Natural killer cell (primary cell): ENCODE data around the gene MPDU1. TPM values are rescaled to one million over a fixed set of nuclear protein-coding genes. Genes with fewer than 3 reads are reported as not detected.

ENCODE experiments used
- ATAC-seq, 3 donors: fragments of 150-1000 bp in 2 of 3; fragments of 200-7000 bp in 1 of 3; cut with Tn5 transposase; 1 replicate in 1 of 3; 2 replicates in 2 of 3; pipeline ENCODE4 v1.10.0; 2021; ENCODE audit warnings: mild to moderate bottlenecking in 2 of 3, moderate library complexity in 2 of 3
- DNase-seq, 2 donors: peaks; one replicate each; pipeline versions ENCODE4 v3.0.0 to v3.0.0-alpha.2; 2013 to 2021; ENCODE audit warnings: mixed read lengths in 1 of 2
- H3K27ac ChIP-seq: one replicate; pipeline ENCODE4 v1.5.1; 2013; ENCODE audit warnings: mild to moderate bottlenecking, low read length
- H3K27me3 ChIP-seq: one replicate; pipeline ENCODE4 v1.6.1; 2013; ENCODE audit warnings: low read length; ENCODE audit not compliant: control insufficient read depth, insufficient read depth
- H3K36me3 ChIP-seq: one replicate; pipeline ENCODE4 v1.6.1; 2013; ENCODE audit warnings: low read length; ENCODE audit not compliant: control insufficient read depth, insufficient read depth
- H3K4me1 ChIP-seq: one replicate; pipeline ENCODE4 v1.6.1; 2013; ENCODE audit warnings: low read length; ENCODE audit not compliant: control insufficient read depth, insufficient read depth
- H3K4me3 ChIP-seq: one replicate; pipeline ENCODE4 v1.5.1; 2013; ENCODE audit warnings: low read length
- H3K9me3 ChIP-seq: one replicate; pipeline ENCODE4 v1.6.1; 2013; ENCODE audit warnings: low read length; ENCODE audit not compliant: control insufficient read depth, insufficient read depth
- H3K27ac Mint-ChIP-seq, 2 donors: one replicate each; pipeline ENCODE4 v1.8.0; 2022; ENCODE audit warnings: mild to moderate bottlenecking in 2 of 2, mixed read lengths in 2 of 2, moderate library complexity in 1 of 2
- H3K27me3 Mint-ChIP-seq, 2 donors: one replicate each; pipeline ENCODE4 v1.8.0; 2022; ENCODE audit warnings: low read depth in 2 of 2, mixed read lengths in 2 of 2
- H3K36me3 Mint-ChIP-seq: one replicate; pipeline ENCODE4 v1.8.0; 2022; ENCODE audit warnings: mixed read lengths
- H3K4me1 Mint-ChIP-seq, 2 donors: one replicate each; pipeline ENCODE4 v1.8.0; 2022; ENCODE audit warnings: mixed read lengths in 2 of 2
- H3K4me3 Mint-ChIP-seq: one replicate; pipeline ENCODE4 v1.8.0; 2022; ENCODE audit warnings: mild to moderate bottlenecking, moderate library complexity, mixed read lengths
- H3K9me3 Mint-ChIP-seq, 2 donors: one replicate each; pipeline ENCODE4 v1.8.0; 2022; ENCODE audit warnings: mixed read lengths in 2 of 2
- WGBS: methylation state at CpG from one replicate; pipeline ENCODE4 v1.1.7; 2013; ENCODE audit warnings: missing lambda C conversion rate; ENCODE audit not compliant: insufficient coverage; 5-methylcytosine and 5-hydroxymethylcytosine counted together
- intact Hi-C: fragments of 100-400 bp; cut with micrococcal nuclease; formaldehyde crosslinking; loops from one replicate; pipeline ENCODE4 v1.14.2; 2022
- total RNA-seq, 4 donors: library from RNA; stranded (reverse); fragments of 120-200 nt in 1 of 4; gene quantifications; one replicate each; pipeline versions ENCODE4 v1.2.3 to v1.2.4, GENCODE V29; 2013 to 2022
- TF ChIP-seq, protein P1 (sequence below): fragments of 200-600 bp; IDR thresholded peaks from one replicate; pipeline ENCODE4 v1.8.0; 2022; ENCODE audit warnings: antibody characterized with exemption

Gene MPDU1
- total RNA-seq, 3 donors from 2014 or later (not counting 1 experiment from before 2014, with no cell fraction given), result 26.3 to 29.2 (median 27.1) TPM

- peak; percentile 79 to 93 (median 80) for ATAC-seq
- Mint-ChIP-seq H3K27me3 (no peaks in the 10 kb centered on the region), H3K4me3 (peak overlapping the region; percentile 99), H3K9me3 (no peaks in the 10 kb centered on the region), H3K36me3 (peaks cover 15% of the 10 kb centered on the region), H3K27ac (peak overlapping the region; percentile 98 to 100), H3K4me1 (peaks cover 43 to 47% of the 10 kb centered on the region in 2 donors)
- TF ChIP-seq, protein P1, sequence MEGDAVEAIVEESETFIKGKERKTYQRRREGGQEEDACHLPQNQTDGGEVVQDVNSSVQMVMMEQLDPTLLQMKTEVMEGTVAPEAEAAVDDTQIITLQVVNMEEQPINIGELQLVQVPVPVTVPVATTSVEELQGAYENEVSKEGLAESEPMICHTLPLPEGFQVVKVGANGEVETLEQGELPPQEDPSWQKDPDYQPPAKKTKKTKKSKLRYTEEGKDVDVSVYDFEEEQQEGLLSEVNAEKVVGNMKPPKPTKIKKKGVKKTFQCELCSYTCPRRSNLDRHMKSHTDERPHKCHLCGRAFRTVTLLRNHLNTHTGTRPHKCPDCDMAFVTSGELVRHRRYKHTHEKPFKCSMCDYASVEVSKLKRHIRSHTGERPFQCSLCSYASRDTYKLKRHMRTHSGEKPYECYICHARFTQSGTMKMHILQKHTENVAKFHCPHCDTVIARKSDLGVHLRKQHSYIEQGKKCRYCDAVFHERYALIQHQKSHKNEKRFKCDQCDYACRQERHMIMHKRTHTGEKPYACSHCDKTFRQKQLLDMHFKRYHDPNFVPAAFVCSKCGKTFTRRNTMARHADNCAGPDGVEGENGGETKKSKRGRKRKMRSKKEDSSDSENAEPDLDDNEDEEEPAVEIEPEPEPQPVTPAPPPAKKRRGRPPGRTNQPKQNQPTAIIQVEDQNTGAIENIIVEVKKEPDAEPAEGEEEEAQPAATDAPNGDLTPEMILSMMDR, result no peak
- WGBS, result under 1% methylated on average over 73 of the region's 73 CpGs
- DNase-seq, result peak; percentile 99 to 100
- Histone ChIP-seq H3K9me3 (no peaks in the 10 kb centered on the region), H3K27me3 (no peaks in the 10 kb centered on the region), H3K36me3 (peaks cover 48% of the 10 kb centered on the region), H3K27ac (peak overlapping the region; percentile 96), H3K4me3 (peak overlapping the region; percentile 93), H3K4me1 (peaks cover 30% of the 10 kb centered on the region)
- intact Hi-C loops, result loop anchor here (1.0 to 5.0 kb wide), 7 partner anchors 11 to 270 kb away; partner anchors contain the start of genes EIF5A, FXR2, MPDU1 and POLR2A
These were observed 10.9 kb upstream of the MPDU1 start for GRCh38 chr17:7572588-7573323.

- DNase-seq (peak; percentile 91 to 97), ATAC-seq (peak; percentile 51 to 70 (median 53))
- Mint-ChIP-seq H3K27ac (peak overlapping the region; percentile 98 to 100), H3K4me3 (peak overlapping the region; percentile 99), H3K36me3 (peaks cover 15% of the 10 kb centered on the region), H3K4me1 (peaks cover 43 to 47% of the 10 kb centered on the region in 2 donors), H3K9me3 (no peaks in the 10 kb centered on the region), H3K27me3 (no peaks in the 10 kb centered on the region)
- intact Hi-C loops, result loop anchor here (1.0 to 5.0 kb wide), 6 partner anchors 10 to 269 kb away; partner anchors contain the start of genes EIF5A, FXR2, MPDU1 and POLR2A
- Histone ChIP-seq H3K36me3 (peaks cover 55% of the 10 kb centered on the region), H3K27me3 (no peaks in the 10 kb centered on the region), H3K4me3 (peak overlapping the region; percentile 93), H3K4me1 (peaks cover 36% of the 10 kb centered on the region), H3K9me3 (no peaks in the 10 kb centered on the region), H3K27ac (peak overlapping the region; percentile 96)
- TF ChIP-seq, protein P1, result no peak
- under 1% methylated on average over 71 of the region's 71 CpGs for WGBS
These were observed 10.2 kb upstream of the MPDU1 start for GRCh38 chr17:7573324-7574080.

DNA sequence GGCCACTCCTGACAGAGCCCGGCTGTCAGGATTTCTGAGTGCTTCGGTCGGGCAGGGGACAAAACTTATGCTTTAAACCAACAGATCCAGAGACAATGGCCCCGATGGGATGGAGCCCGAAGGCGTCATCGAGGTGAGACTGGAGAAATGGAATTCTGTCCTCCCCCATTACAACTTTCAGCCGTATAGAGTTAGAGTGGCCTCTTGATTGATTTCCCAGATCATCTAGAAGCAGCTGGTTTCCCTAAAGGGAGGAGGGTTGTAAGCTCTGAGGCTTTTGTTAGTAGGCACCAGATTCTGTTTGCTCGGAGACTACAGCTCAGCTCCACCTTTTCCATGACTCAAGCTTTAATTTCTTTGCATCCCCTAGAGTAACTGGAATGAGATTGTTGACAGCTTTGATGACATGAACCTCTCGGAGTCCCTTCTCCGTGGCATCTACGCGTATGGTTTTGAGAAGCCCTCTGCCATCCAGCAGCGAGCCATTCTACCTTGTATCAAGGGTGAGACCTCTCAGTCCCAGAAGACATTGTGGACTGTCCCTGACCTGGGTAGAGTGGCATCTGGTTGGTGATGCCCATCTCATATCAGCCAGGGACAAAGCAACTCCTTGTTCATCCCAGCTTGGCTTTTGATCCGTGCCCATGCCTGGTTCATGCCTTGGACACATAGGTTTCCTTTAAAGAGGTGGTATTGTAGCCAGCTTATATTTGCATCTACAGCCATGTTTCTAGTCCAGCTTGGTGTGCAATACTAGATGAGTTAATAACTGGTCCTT, 9.3 kb upstream of the MPDU1 start:
- Mint-ChIP-seq H3K9me3 (no peaks in the 10 kb centered on the region), H3K36me3 (peaks cover 15% of the 10 kb centered on the region), H3K27ac (peak overlapping the region; percentile 98 to 100), H3K4me1 (peaks cover 48 to 55% of the 10 kb centered on the region in 2 donors), H3K27me3 (no peaks in the 10 kb centered on the region), H3K4me3 (peak overlapping the region; percentile 99)
- TF ChIP-seq, protein P1, result no peak
- no peaks in the 10 kb centered on the region for H3K27me3 ChIP-seq
- intact Hi-C loops, result loop anchor here (5.0 kb wide), 1 partner anchor 268 kb away; no protein-coding TSS in a partner anchor
- peak in 1 of 2 donors; percentile 29 for DNase-seq
- 40% methylated on average over 14 of the region's 15 CpGs for WGBS
- no peak for ATAC-seq
- H3K36me3 ChIP-seq, result peaks cover 60% of the 10 kb centered on the region
- H3K9me3 ChIP-seq, result no peaks in the 10 kb centered on the region
- peak overlapping the region; percentile 36 for H3K27ac ChIP-seq
- H3K4me3 ChIP-seq, result peak overlapping the region; percentile 93
- H3K4me1 ChIP-seq, result peaks cover 45% of the 10 kb centered on the region
